Transverse colon (tissue), 4 donors: ENCODE results near the gene RPL37. TPM values are rescaled to one million over a fixed set of nuclear protein-coding genes. Genes with fewer than 3 reads are reported as not detected.
A peak's percentile ranks its signal among the peaks of the same experiment; 100 is the strongest.
"Not testable (repeated sequence)": the region's sequence is repeated elsewhere in the genome, so short reads cannot be mapped to it uniquely, and the experiment has no call there.

Experiments used
- DNase-seq: peaks from one replicate; pipeline ENCODE4 v3.0.0-alpha.2; 2019
- H3K27ac ChIP-seq, 4 donors: fragments of 200-600 bp; sonication (generic); 2 replicates each; pipeline ENCODE4 v1.5.1; 2016 to 2018; ENCODE audit warnings: inconsistent platforms in 4 of 4
- H3K27me3 ChIP-seq: fragments of 200-600 bp; sonication (generic); 2 replicates; pipeline ENCODE4 v1.5.1; 2017; ENCODE audit warnings: inconsistent platforms
- H3K36me3 ChIP-seq, 4 donors: fragments of 200-600 bp; sonication (generic); 2 replicates each; pipeline ENCODE4 v1.5.1; 2017 to 2019; ENCODE audit warnings: inconsistent platforms in 4 of 4
- H3K4me1 ChIP-seq, 4 donors: fragments of 200-600 bp; sonication (generic); 2 replicates each; pipeline ENCODE4 v1.5.1; 2017 to 2020; ENCODE audit warnings: inconsistent platforms in 4 of 4
- H3K4me3 ChIP-seq, 4 donors: fragments of 200-600 bp; sonication (generic); 1 replicate in 1 of 4; 2 replicates in 3 of 4; pipeline versions ENCODE4 v1.5.1 to v1.6.1; 2017 to 2019; ENCODE audit warnings: inconsistent platforms in 4 of 4
- H3K9me3 ChIP-seq, 2 donors: fragments of 200-600 bp; sonication (generic); 2 replicates each; pipeline ENCODE4 v1.5.1; 2017 to 2019; ENCODE audit warnings: inconsistent platforms in 2 of 2
- EP300 ChIP-seq: sonication (generic); formaldehyde crosslinking; IDR thresholded peaks from one replicate; pipeline ENCODE4 v1.6.1; 2017; ENCODE audit warnings: antibody characterized with exemption, low read depth
- POLR2A ChIP-seq: fragments of 450-650 bp; IDR thresholded peaks from one replicate; pipeline ENCODE4 v1.6.1; 2016; ENCODE audit warnings: antibody characterized with exemption, mild to moderate bottlenecking, moderate library complexity
- POLR2AphosphoS5 ChIP-seq, 3 donors: sonication (generic); formaldehyde crosslinking; IDR thresholded peaks; one replicate each; pipeline ENCODE4 v1.6.1; 2016; ENCODE audit warnings: antibody characterized with exemption in 3 of 3
- WGBS, 2 donors: methylation state at CpG; one replicate each; pipeline ENCODE4 v1.1.5; 2018; ENCODE audit warnings: low coverage in 1 of 2; 5-methylcytosine and 5-hydroxymethylcytosine counted together
- in situ Hi-C, 4 donors: fragments of 200-750 bp; cut with MboI; loops; one replicate each; pipeline versions ENCODE4 v1.15.0 to v1.15.1; 2017; ENCODE audit warnings: low sequenced_read_pairs in 3 of 4, low pct_ligation_motif_present in 1 of 4, low pct_unique_long_range_greater_than_20kb in 1 of 4
- intact Hi-C: fragments of 100-400 bp; cut with DNase I; formaldehyde crosslinking; loops from one replicate; pipeline ENCODE4 v1.15.1; 2023; ENCODE audit warnings: low total_unique reads
- total RNA-seq, 4 donors: library from RNA; depleted of rRNA; stranded (reverse); fragments of >200 nt; gene quantifications; one replicate each; pipeline ENCODE4 v1.1.0, GENCODE V29; 2016
- TF ChIP-seq, protein P1 (sequence below), 5 experiments: fragments of 200-600 bp in 3 of 5; fragments of 450-650 bp in 2 of 5; sonication (generic) in 3 of 5; IDR thresholded peaks; 1 replicate in 2 of 5; 2 replicates in 3 of 5; pipeline ENCODE4 v1.5.1; 2016 to 2017; ENCODE audit warnings: antibody characterized with exemption in 5 of 5, inconsistent platforms in 3 of 5, mild to moderate bottlenecking in 2 of 5, moderate library complexity in 1 of 5

RPL37 gene
- total RNA-seq, 4 donors from 2014 or later: 15.1 to 157 (median 90.5) TPM

DNA sequence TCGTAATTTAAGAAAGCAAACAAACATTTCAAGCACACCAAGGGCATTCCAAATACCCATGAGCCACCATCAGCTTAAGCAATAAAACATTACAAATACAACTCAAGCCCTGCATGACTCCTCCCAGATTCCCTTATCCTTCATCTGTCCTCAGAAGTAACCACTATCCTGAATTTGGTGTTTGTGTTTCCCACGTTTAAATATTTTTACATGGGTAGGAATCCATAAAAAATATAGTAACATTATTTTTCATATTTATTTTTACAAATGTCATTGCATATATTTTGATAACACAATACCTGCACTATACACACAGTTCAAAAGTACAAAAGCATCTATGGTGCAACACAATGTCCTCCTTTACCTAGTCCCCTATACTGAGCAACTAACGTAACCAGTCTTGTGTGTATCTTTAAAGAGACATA is 43.3 kb downstream of the RPL37 start:
- H3K4me1 ChIP-seq: peaks cover 10 to 66% (median 34%) of the 10 kb centered on the region in 4 donors
- in situ Hi-C loops: no loop called here
- DNase-seq: no peak

DNA sequence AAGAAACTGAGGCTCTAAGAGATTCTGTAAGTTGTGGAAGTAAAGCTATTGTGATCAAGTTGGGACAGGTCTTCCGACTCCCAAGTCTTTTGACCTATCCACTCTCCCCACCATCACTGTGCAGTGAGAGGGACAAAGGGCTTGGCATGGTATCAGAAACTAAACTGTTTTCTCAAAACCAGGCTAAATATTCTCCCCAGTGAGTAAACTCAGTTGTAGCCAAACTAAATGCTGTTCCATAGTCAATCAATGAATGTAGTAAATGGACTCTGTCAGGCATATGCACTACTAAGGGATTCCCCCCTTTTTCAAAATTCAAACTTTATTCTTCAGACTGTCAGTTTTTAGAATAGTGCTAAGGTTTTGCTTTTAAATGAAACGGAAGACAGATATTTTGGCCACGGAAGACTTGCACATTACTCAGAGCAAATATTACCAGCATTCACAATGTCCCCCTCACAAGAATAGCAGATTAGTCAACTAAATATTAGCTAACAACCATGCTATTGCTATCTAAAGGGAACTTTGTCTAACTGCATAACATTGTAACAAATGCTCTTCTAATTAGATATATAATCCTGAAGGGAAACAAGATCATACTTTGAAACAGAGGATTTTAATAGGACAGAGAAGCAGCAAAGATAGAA is 44.0 kb downstream of the RPL37 start:
- Histone ChIP-seq H3K4me3 (no peak overlapping the region), H3K36me3 (peaks cover 0 to 5% (median 0%) of the 10 kb centered on the region in 4 donors), H3K27ac (peak overlapping the region in 2 of 4 donors; percentile 4 to 27), H3K9me3 (no peaks in the 10 kb centered on the region), H3K4me1 (peaks cover 3 to 59% (median 27%) of the 10 kb centered on the region in 4 donors), H3K27me3 (no peaks in the 10 kb centered on the region)
- no peak for DNase-seq
- no peak for TF ChIP-seq POLR2AphosphoS5 (IDR thresholded peaks at IDR 0.05)
- TF ChIP-seq, protein P1, sequence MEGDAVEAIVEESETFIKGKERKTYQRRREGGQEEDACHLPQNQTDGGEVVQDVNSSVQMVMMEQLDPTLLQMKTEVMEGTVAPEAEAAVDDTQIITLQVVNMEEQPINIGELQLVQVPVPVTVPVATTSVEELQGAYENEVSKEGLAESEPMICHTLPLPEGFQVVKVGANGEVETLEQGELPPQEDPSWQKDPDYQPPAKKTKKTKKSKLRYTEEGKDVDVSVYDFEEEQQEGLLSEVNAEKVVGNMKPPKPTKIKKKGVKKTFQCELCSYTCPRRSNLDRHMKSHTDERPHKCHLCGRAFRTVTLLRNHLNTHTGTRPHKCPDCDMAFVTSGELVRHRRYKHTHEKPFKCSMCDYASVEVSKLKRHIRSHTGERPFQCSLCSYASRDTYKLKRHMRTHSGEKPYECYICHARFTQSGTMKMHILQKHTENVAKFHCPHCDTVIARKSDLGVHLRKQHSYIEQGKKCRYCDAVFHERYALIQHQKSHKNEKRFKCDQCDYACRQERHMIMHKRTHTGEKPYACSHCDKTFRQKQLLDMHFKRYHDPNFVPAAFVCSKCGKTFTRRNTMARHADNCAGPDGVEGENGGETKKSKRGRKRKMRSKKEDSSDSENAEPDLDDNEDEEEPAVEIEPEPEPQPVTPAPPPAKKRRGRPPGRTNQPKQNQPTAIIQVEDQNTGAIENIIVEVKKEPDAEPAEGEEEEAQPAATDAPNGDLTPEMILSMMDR (IDR thresholded peaks at IDR 0.05): no peak
- no peak for TF ChIP-seq EP300
- no peak for TF ChIP-seq POLR2A
- WGBS, 2 donors: 40 to 60% methylated on average over 1 to 3 of the region's 3 CpGs
- intact Hi-C loops: no loop called here
- in situ Hi-C loops: no loop called here

More for the DNA sequence above, 43.3 kb downstream of the RPL37 start:
- Histone ChIP-seq H3K27me3 (no peaks in the 10 kb centered on the region), H3K4me3 (no peak overlapping the region), H3K27ac (peak overlapping the region in 2 of 4 donors; percentile 4 to 27), H3K9me3 (no peaks in the 10 kb centered on the region), H3K36me3 (peaks cover 0 to 5% (median 0%) of the 10 kb centered on the region in 4 donors)
- TF ChIP-seq POLR2AphosphoS5 (IDR thresholded peaks at IDR 0.05) (no peak), POLR2A (no peak), EP300 (no peak)
- TF ChIP-seq, protein P1 (IDR thresholded peaks at IDR 0.05): no peak
- 42 to 70% methylated on average over 3 of the region's 3 CpGs for WGBS, 2 donors
- intact Hi-C loops: no loop called here

DNA sequence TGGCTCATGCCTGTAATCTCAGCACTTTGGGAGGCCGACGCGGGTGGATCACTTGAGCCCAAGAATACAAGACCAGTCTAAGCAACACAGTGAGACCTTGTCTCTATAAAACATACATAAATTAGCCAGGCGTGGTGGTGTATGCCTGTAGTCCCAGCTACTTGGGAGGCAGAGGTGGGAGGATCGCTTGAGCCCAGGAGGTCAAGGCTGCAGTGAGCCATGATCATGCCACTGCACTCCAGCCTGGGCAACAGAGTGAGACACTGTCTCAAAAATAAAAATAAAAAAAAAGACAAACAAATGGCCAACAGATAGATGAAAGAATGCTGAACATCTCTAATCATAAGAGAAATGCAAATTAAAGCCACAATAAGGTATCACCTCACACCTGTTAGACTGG is 46.1 kb downstream of the RPL37 start:
- in situ Hi-C loops, intact Hi-C loops, H3K4me3 ChIP-seq, H3K27me3 ChIP-seq, H3K36me3 ChIP-seq, H3K9me3 ChIP-seq, H3K27ac ChIP-seq, DNase-seq: not testable (repeated sequence)
- 95% methylated on average over 5 of the region's 5 CpGs; no CpG with 5 or more reads in 1 of the 2 donors for WGBS, 2 donors
- H3K4me1 ChIP-seq: peaks cover 0 to 64% (median 34%) of the 10 kb centered on the region in 4 donors

DNA sequence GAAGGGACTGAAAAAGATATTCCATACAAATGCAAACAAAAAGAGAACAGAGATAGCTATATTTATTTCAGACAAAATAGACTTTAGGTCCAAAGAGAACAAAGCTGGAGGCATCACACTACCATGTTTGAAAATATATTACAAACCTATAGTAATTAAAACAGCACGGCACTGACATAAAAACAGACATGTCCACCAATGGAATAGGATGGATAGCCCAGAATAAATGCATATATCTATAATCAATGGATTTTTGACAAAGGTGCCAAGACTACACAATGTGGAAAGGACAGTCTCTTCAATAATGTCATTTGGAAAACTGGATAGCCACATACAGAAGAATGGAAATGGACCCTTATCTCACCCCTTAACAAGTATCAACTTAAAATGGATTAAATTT is 47.0 kb downstream of the RPL37 start:
- Histone ChIP-seq H3K4me3 (no peak overlapping the region), H3K4me1 (peaks cover 0 to 68% (median 40%) of the 10 kb centered on the region in 4 donors), H3K27me3 (no peaks in the 10 kb centered on the region), H3K27ac (no peak overlapping the region), H3K36me3 (peaks cover 0 to 5% (median 0%) of the 10 kb centered on the region in 4 donors), H3K9me3 (no peaks in the 10 kb centered on the region)
- TF ChIP-seq, protein P1 (IDR thresholded peaks at IDR 0.05): no peak
- TF ChIP-seq POLR2A: no peak
- TF ChIP-seq EP300: no peak
- no peak for TF ChIP-seq POLR2AphosphoS5 (IDR thresholded peaks at IDR 0.05)
- in situ Hi-C loops: no loop called here
- intact Hi-C loops: no loop called here
- 92 to 100% methylated on average over 1 of the region's 1 CpG for WGBS, 2 donors
- DNase-seq: no peak

DNA sequence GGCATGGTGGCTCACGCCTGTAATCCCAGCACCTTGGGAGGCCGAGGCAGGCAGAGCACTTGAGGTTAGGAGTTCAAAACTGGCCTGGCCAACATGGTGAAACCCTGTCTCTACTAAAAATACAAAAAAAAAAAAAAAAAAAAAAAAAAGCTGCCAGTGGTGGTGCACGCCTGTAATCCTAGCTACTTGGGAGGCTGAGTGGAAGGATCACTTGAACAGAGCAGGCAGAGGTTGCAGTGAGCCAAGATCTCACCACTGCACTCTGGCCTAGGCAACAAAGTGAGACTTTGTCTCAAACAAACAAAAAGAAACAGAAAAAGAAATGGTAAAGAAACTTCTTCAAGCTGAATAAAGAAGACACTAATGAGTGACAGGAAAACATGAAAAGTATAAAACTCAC is 48.4 kb downstream of the RPL37 start:
- H3K36me3 ChIP-seq, H3K4me3 ChIP-seq, H3K27me3 ChIP-seq, DNase-seq, H3K27ac ChIP-seq, H3K9me3 ChIP-seq, intact Hi-C loops, in situ Hi-C loops: not testable (repeated sequence)
- H3K4me1 ChIP-seq: peaks cover 0 to 68% (median 42%) of the 10 kb centered on the region in 4 donors
- 93 to 100% methylated on average over 2 to 3 of the region's 3 CpGs for WGBS, 2 donors
